H9 (cell line): ENCODE results near the gene SENP7. TPM values are rescaled to one million over a fixed set of nuclear protein-coding genes. Genes with fewer than 3 reads are reported as not detected.

Source experiments
- DNase-seq: peaks from one replicate; pipeline ENCODE4 v3.0.0-alpha.2; 2017
- H2AFZ ChIP-seq: one replicate; pipeline ENCODE4 v1.6.1; 2013; ENCODE audit warnings: mild to moderate bottlenecking, low read length, control low read depth, moderate library complexity
- H2AK5ac ChIP-seq: 2 replicates; pipeline ENCODE4 v1.6.1; 2013; ENCODE audit warnings: low read length, control low read depth, mixed read lengths; ENCODE audit not compliant: insufficient read length
- H2BK120ac ChIP-seq: one replicate; pipeline ENCODE4 v1.6.1; 2013; ENCODE audit warnings: low read depth, mild to moderate bottlenecking, low read length, control low read depth, inconsistent platforms; ENCODE audit not compliant: poor library complexity, severe bottlenecking
- H2BK12ac ChIP-seq: 2 replicates; pipeline ENCODE4 v1.6.1; 2013; ENCODE audit warnings: low read length, control low read depth, mixed read lengths, low read depth; ENCODE audit not compliant: insufficient read length
- H2BK15ac ChIP-seq: 2 replicates; pipeline ENCODE4 v1.6.1; 2013; ENCODE audit warnings: low read depth, low read length, control low read depth
- H2BK20ac ChIP-seq: one replicate; pipeline ENCODE4 v1.6.1; 2013; ENCODE audit warnings: low read depth, mild to moderate bottlenecking, low read length, control low read depth, inconsistent platforms; ENCODE audit not compliant: poor library complexity, severe bottlenecking
- H2BK5ac ChIP-seq: 2 replicates; pipeline ENCODE4 v1.6.1; 2013; ENCODE audit warnings: low read length, control low read depth, mixed read lengths; ENCODE audit not compliant: insufficient read length
- H3K14ac ChIP-seq: 2 replicates; pipeline ENCODE4 v1.6.1; 2013; ENCODE audit warnings: low read length, control low read depth; ENCODE audit not compliant: insufficient read depth
- H3K18ac ChIP-seq: 2 replicates; pipeline ENCODE4 v1.6.1; 2013; ENCODE audit warnings: low read depth, mild to moderate bottlenecking, mixed read lengths, low read length, control low read depth; ENCODE audit not compliant: insufficient read length
- H3K23ac ChIP-seq: 2 replicates; pipeline ENCODE4 v1.6.1; 2013; ENCODE audit warnings: low read length, control low read depth, mixed read lengths, low read depth; ENCODE audit not compliant: insufficient read length
- H3K23me2 ChIP-seq: 2 replicates; pipeline ENCODE4 v1.6.1; 2013; ENCODE audit warnings: low read depth, mild to moderate bottlenecking, mixed read lengths, low read length, control low read depth; ENCODE audit not compliant: insufficient read length, poor library complexity, severe bottlenecking
- H3K27ac ChIP-seq: 2 replicates; pipeline ENCODE4 v1.5.1; 2013; ENCODE audit warnings: low read length, control low read depth, mixed read lengths, low read depth; ENCODE audit not compliant: insufficient read length
- H3K27me3 ChIP-seq: 2 replicates; pipeline ENCODE4 v1.6.1; 2013; ENCODE audit warnings: low read length, control low read depth, inconsistent platforms; ENCODE audit not compliant: insufficient read depth
- H3K4ac ChIP-seq: 2 replicates; pipeline ENCODE4 v1.6.1; 2013; ENCODE audit warnings: low read depth, mild to moderate bottlenecking, control low read depth, inconsistent platforms, low read length, moderate library complexity
- H3K4me1 ChIP-seq: 2 replicates; pipeline ENCODE4 v1.6.1; 2013; ENCODE audit warnings: low read length, control low read depth, inconsistent platforms; ENCODE audit not compliant: insufficient read depth
- H3K4me2 ChIP-seq: 2 replicates; pipeline ENCODE4 v1.6.1; 2013; ENCODE audit warnings: low read length, control low read depth, mixed read lengths; ENCODE audit not compliant: insufficient read length, insufficient read depth
- H3K56ac ChIP-seq: 2 replicates; pipeline ENCODE4 v1.6.1; 2013; ENCODE audit warnings: low read depth, mild to moderate bottlenecking, mixed read lengths, low read length, control low read depth; ENCODE audit not compliant: insufficient read length
- H3K79me1 ChIP-seq: 2 replicates; pipeline ENCODE4 v1.6.1; 2013; ENCODE audit warnings: low read depth, mild to moderate bottlenecking, moderate library complexity, low read length, control low read depth, inconsistent platforms; ENCODE audit not compliant: insufficient read depth, poor library complexity, severe bottlenecking
- H3K79me2 ChIP-seq: 2 replicates; pipeline ENCODE4 v1.6.1; 2013; ENCODE audit warnings: low read length, control low read depth, inconsistent platforms; ENCODE audit not compliant: insufficient read depth
- H3K9ac ChIP-seq: 2 replicates; pipeline ENCODE4 v1.6.1; 2013; ENCODE audit warnings: low read length, control low read depth, mixed read lengths; ENCODE audit not compliant: insufficient read length; ENCODE audit errors: extremely low read depth
- H3K9me3 ChIP-seq: one replicate; pipeline ENCODE4 v1.6.1; 2013; ENCODE audit warnings: low read depth, low read length, inconsistent platforms; ENCODE audit not compliant: control insufficient read depth
- H3T11ph ChIP-seq: one replicate; pipeline ENCODE4 v1.6.1; 2013; ENCODE audit warnings: mild to moderate bottlenecking, low read length, control low read depth, inconsistent platforms
- H4K20me1 ChIP-seq: one replicate; pipeline ENCODE4 v1.6.1; 2013; ENCODE audit not compliant: control insufficient read depth, insufficient read length, insufficient read depth
- H4K5ac ChIP-seq: 2 replicates; pipeline ENCODE4 v1.6.1; 2013; ENCODE audit warnings: low read depth, mild to moderate bottlenecking, mixed read lengths, low read length, control low read depth; ENCODE audit not compliant: insufficient read length
- H4K8ac ChIP-seq: replicated peaks from 2 replicates; pipeline ENCODE4 v1.6.1; 2013; ENCODE audit warnings: low read length, control low read depth, mixed read lengths, low read depth; ENCODE audit not compliant: insufficient read length
- H4K91ac ChIP-seq: 2 replicates; pipeline ENCODE4 v1.6.1; 2013; ENCODE audit warnings: low read depth, mild to moderate bottlenecking, moderate library complexity, mixed read lengths, low read length, control low read depth; ENCODE audit not compliant: insufficient read length
- H3K27ac Mint-ChIP-seq, 3 experiments: 2 replicates in 2 of 3; 3 replicates in 1 of 3; pipeline ENCODE4 v1.8.0; 2020 to 2021; ENCODE audit warnings: mixed read lengths in 3 of 3, mild to moderate bottlenecking in 1 of 3, moderate library complexity in 1 of 3
- H3K27me3 Mint-ChIP-seq: 2 replicates; pipeline ENCODE4 v1.8.0; 2021; ENCODE audit warnings: low read depth, mild to moderate bottlenecking, moderate library complexity, mixed read lengths
- H3K36me3 Mint-ChIP-seq, 3 experiments: 2 replicates in 2 of 3; 3 replicates in 1 of 3; pipeline ENCODE4 v1.8.0; 2020 to 2021; ENCODE audit warnings: low read depth in 3 of 3, mixed read lengths in 3 of 3; ENCODE audit not compliant: insufficient read depth in 1 of 3
- H3K4me1 Mint-ChIP-seq, 2 experiments: 2 replicates each; pipeline ENCODE4 v1.8.0; 2020; ENCODE audit warnings: mixed read lengths in 2 of 2
- H3K4me3 Mint-ChIP-seq, 2 experiments: 2 replicates in 1 of 2; 3 replicates in 1 of 2; pipeline ENCODE4 v1.8.0; 2020 to 2021; ENCODE audit warnings: mild to moderate bottlenecking in 2 of 2, mixed read lengths in 2 of 2, moderate library complexity in 1 of 2
- H3K9me3 Mint-ChIP-seq, 2 experiments: 2 replicates in 1 of 2; 3 replicates in 1 of 2; pipeline ENCODE4 v1.8.0; 2020; ENCODE audit warnings: mild to moderate bottlenecking in 2 of 2, mixed read lengths in 2 of 2, moderate library complexity in 1 of 2
- CTCF ChIP-seq: fragments of 200-600 bp; sonication (generic); conservative IDR thresholded peaks from 3 replicates; pipeline ENCODE4 v1.8.0; 2021; ENCODE audit warnings: antibody characterized with exemption, mild to moderate bottlenecking
- WGBS: extraction: QIAGEN DNeasy Blood & Tissue Kit; methylation state at CpG from one replicate; pipeline ENCODE4 v1.1.7; 2013; ENCODE audit warnings: missing lambda C conversion rate, low lambda C conversion rate, mixed read lengths; ENCODE audit not compliant: insufficient read length; ENCODE audit errors: extremely low coverage; 5-methylcytosine and 5-hydroxymethylcytosine counted together
- total RNA-seq: library from RNA; stranded (reverse); gene quantifications from 2 replicates; pipeline ENCODE4 v1.2.1, GENCODE V29; 2021

SENP7 gene
- total RNA-seq, 1 experiment from 2014 or later = 8.4 TPM

- no peak overlapping the region for H3K14ac ChIP-seq
- no peak overlapping the region for H2BK120ac ChIP-seq
- Mint-ChIP-seq H3K27ac (peak overlapping the region; percentile 76 to 98 (median 87)), H3K4me1 (peaks cover 5 to 7% of the 10 kb centered on the region in 2 experiments), H3K36me3 (peaks cover 0 to 2% (median 0%) of the 10 kb centered on the region in 3 experiments; a peak in 2 of 7 replicates), H3K9me3 (peaks cover 0 to 2% of the 10 kb centered on the region in 2 experiments; a peak in 1 of 5 replicates), H3K4me3 (peak overlapping the region; percentile 87 to 96), H3K27me3 (no peaks in the 10 kb centered on the region; the same call in 1 of the 2 replicates)
- H3K9ac ChIP-seq = peak overlapping the region; percentile 63
- no peaks in the 10 kb centered on the region for H3K79me1 ChIP-seq
- no peak overlapping the region for H4K8ac ChIP-seq
- no peak overlapping the region for H2BK20ac ChIP-seq
- H3K56ac ChIP-seq = no peak overlapping the region
- no peak overlapping the region for H3K4ac ChIP-seq
- H2AK5ac ChIP-seq = no peak overlapping the region
- H2BK5ac ChIP-seq = no peak overlapping the region
- H2BK15ac ChIP-seq = no peak overlapping the region
- no peak overlapping the region for H3K18ac ChIP-seq
- H3K27me3 ChIP-seq = no peaks in the 10 kb centered on the region
- H2BK12ac ChIP-seq = no peak overlapping the region
- no peak overlapping the region for H3T11ph ChIP-seq
- no CpG with 5 or more reads among the region's 9 CpGs for WGBS
- H3K27ac ChIP-seq = no peak overlapping the region
- no peaks in the 10 kb centered on the region for H3K9me3 ChIP-seq
- TF ChIP-seq CTCF = no peak
- H3K4me2 ChIP-seq = peak overlapping the region; percentile 58
- no peaks in the 10 kb centered on the region for H4K20me1 ChIP-seq
- no peak overlapping the region for H4K5ac ChIP-seq
- DNase-seq = no peak
- H3K23ac ChIP-seq = no peak overlapping the region
- H3K23me2 ChIP-seq = peaks cover 4% of the 10 kb centered on the region
- no peak overlapping the region for H4K91ac ChIP-seq
- no peaks in the 10 kb centered on the region for H3K4me1 ChIP-seq
- peak overlapping the region; percentile 83 for H2AFZ ChIP-seq
- H3K79me2 ChIP-seq = no peaks in the 10 kb centered on the region
These were observed 691 bp downstream of the SENP7 start for GRCh38 chr3:101512396-101512645.
